Measurements from ENCODE around the gene RMND1.

DNA sequence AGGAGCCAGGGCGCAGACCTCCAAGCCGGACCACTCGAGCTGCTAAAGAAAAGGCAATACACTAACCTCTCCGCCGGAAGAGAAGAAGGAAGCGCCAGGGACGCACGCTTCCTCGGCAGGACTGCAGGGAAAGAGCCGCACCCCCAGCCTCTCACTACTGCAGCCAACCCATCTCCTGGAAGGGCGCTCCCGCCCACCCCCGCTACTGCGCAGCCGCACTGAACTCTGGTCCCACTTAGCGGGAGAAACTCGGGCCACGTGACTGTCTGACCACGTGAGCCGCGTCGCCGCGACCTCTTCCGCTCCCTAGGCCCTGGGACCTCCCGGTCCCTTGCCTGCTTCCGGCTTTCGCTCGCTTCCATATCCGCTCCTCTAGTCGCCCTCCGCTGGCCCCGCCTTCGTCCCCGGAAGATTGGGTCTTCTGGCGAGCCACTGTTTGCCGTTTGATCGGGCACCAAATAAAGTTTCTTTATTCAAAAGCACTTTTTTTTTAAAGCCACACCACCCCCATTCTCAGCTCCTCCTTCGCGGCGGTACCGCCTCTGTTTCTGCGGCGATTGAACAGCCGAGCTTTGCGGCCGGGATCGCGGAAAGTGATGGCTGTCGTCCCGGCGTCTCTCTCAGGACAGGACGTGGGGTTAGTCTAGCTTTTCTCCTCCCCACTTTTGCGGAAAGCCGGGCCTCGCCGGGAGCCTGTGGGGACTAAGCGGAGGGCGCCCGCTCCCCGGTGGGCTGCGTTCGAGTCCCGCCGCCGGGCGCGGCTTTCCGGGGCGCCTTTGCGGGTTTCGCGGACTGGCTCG lies at the start of gene RMND1:
- no peak for TF ChIP-seq EZH2phosphoT487 (IDR thresholded peaks at IDR 0.05; ENCODE audit: insufficient read depth, low read depth)
- no peak for TF ChIP-seq EZH2 (IDR thresholded peaks at IDR 0.05; ENCODE audit: insufficient read depth, poor library complexity, severe bottlenecking)
